HepG2 (cell line): ENCODE results near the gene WDR37. TPM values are rescaled to one million over a fixed set of nuclear protein-coding genes. Genes with fewer than 3 reads are reported as not detected.

Source experiments
- EZH2 ChIP-seq: conservative IDR thresholded peaks from 2 replicates; pipeline ENCODE4 v1.6.1; 2012; ENCODE audit warnings: mild to moderate bottlenecking, low read depth, low read length, moderate library complexity
- HNRNPLL ChIP-seq: fragments of 200-400 bp; formaldehyde crosslinking; IDR thresholded peaks from 2 replicates; pipeline ENCODE4 v1.6.1; 2017; ENCODE audit warnings: mild to moderate bottlenecking, low read depth, low read length; ENCODE audit not compliant: poor library complexity, severe bottlenecking
- HOXA3 ChIP-seq: sonication (generic); formaldehyde crosslinking; IDR thresholded peaks from 2 replicates; pipeline ENCODE4 v1.5.0; 2020; ENCODE audit warnings: missing genetic modification reagents
- KMT2B ChIP-seq: IDR thresholded peaks from 2 replicates; pipeline ENCODE4 v1.6.1; 2016; ENCODE audit warnings: missing genetic modification reagents, missing compliant biosample characterization
- LRRFIP1 ChIP-seq: sonication (generic); formaldehyde crosslinking; conservative IDR thresholded peaks from 2 replicates; pipeline ENCODE4 v1.4.0; 2020; ENCODE audit warnings: missing genetic modification reagents
- MNT ChIP-seq: fragments of 450-650 bp; IDR thresholded peaks from 2 replicates; pipeline ENCODE4 v1.6.1; 2016
- PATZ1 ChIP-seq: sonication (generic); formaldehyde crosslinking; IDR thresholded peaks from 2 replicates; pipeline ENCODE4 v1.4.0; 2020; ENCODE audit warnings: missing genetic modification reagents
- POGZ ChIP-seq: sonication (generic); formaldehyde crosslinking; IDR thresholded peaks from 2 replicates; pipeline ENCODE4 v1.4.0; 2020; ENCODE audit warnings: mild to moderate bottlenecking, missing genetic modification reagents
- PPARG ChIP-seq: conservative IDR thresholded peaks from 2 replicates; pipeline ENCODE4 v1.6.1; 2016; ENCODE audit warnings: missing biosample characterization, missing genetic modification reagents
- SALL1 ChIP-seq: sonication (generic); formaldehyde crosslinking; IDR thresholded peaks from 2 replicates; pipeline ENCODE4 v1.8.0; 2022; ENCODE audit warnings: mild to moderate bottlenecking, missing genetic modification reagents
- SAP130 ChIP-seq: IDR thresholded peaks from 2 replicates; pipeline ENCODE4 v1.6.1; 2016; ENCODE audit warnings: low read depth
- SKIL ChIP-seq: sonication (generic); formaldehyde crosslinking; IDR thresholded peaks from 2 replicates; pipeline ENCODE4 v1.8.0; 2022; ENCODE audit warnings: missing genetic modification reagents, mild to moderate bottlenecking, moderate library complexity, borderline replicate concordance
- SOX5 ChIP-seq: IDR thresholded peaks from 2 replicates; pipeline ENCODE4 v1.6.1; 2016; ENCODE audit warnings: borderline replicate concordance
- SRSF4 ChIP-seq: fragments of 200-400 bp; formaldehyde crosslinking; IDR thresholded peaks from one replicate; pipeline ENCODE4 v1.6.1; 2018; ENCODE audit warnings: mild to moderate bottlenecking, low read depth, low read length, moderate library complexity; ENCODE audit not compliant: poor library complexity, severe bottlenecking
- USF2 ChIP-seq, 2 experiments: sonication (generic) in 1 of 2; formaldehyde crosslinking in 1 of 2; IDR thresholded peaks; 2 replicates each; pipeline versions ENCODE4 v1.5.1 to v1.6.1; 2011 to 2020; ENCODE audit warnings: borderline replicate concordance in 1 of 2, low read depth in 1 of 2, low read length in 1 of 2, mild to moderate bottlenecking in 1 of 2, missing genetic modification reagents in 1 of 2, moderate library complexity in 1 of 2
- ZBTB3 ChIP-seq: sonication (generic); formaldehyde crosslinking; IDR thresholded peaks from 2 replicates; pipeline ENCODE4 v1.4.0; 2020; ENCODE audit warnings: low read depth, mild to moderate bottlenecking, moderate library complexity, missing genetic modification reagents, borderline replicate concordance
- ZMYM4 ChIP-seq: sonication (generic); formaldehyde crosslinking; IDR thresholded peaks from 2 replicates; pipeline ENCODE4 v1.8.1; 2023; ENCODE audit warnings: mild to moderate bottlenecking, missing genetic modification reagents
- ZNF124 ChIP-seq: sonication (generic); formaldehyde crosslinking; IDR thresholded peaks from 2 replicates; pipeline ENCODE4 v1.4.0; 2020; ENCODE audit warnings: missing genetic modification reagents
- ZNF382 ChIP-seq: sonication (generic); formaldehyde crosslinking; IDR thresholded peaks from 2 replicates; pipeline ENCODE4 v1.5.0; 2020; ENCODE audit warnings: missing genetic modification reagents, mild to moderate bottlenecking, borderline replicate concordance
- polyA plus RNA-seq, 8 experiments: library from polyadenylated mRNA; depleted of rRNA in 3 of 8; stranded (reverse) in 7 of 8; unstranded in 1 of 8; fragments of >200 nt; fragmentation: Illumina TruSeq in 4 of 8; extraction: Trizol in 4 of 8; gene quantifications; 2 replicates each; pipeline versions ENCODE4 v1.2.1 to v1.2.3, GENCODE V29; 2011 to 2016; ENCODE audit warnings: low read depth in 4 of 8, missing spikeins in 1 of 8, mixed read lengths in 1 of 8; ENCODE audit not compliant: insufficient read depth in 1 of 8
- total RNA-seq, 5 experiments: library from RNA; depleted of rRNA; stranded (reverse); fragments of >200 nt; fragmentation: Illumina TruSeq; extraction: Trizol; gene quantifications; 2 replicates each; pipeline ENCODE4 v1.2.3, GENCODE V29; 2016; ENCODE audit warnings: low read depth in 1 of 5

Gene WDR37
- total and polyA plus RNA-seq, 2 of the 13 experiments (the other 11 are each of a cell fraction or from before 2014, with no cell fraction given): 5.9 to 7.5 TPM

- no peak for TF ChIP-seq POGZ
- no peak for TF ChIP-seq ZBTB3 (CRISPR knock-in tag)
- no peak for TF ChIP-seq HNRNPLL
- TF ChIP-seq EZH2: no peak
- peak; percentile 82 for TF ChIP-seq SAP130 (CRISPR knock-in tag)
- no peak for TF ChIP-seq SRSF4
- peak; percentile 20; the same call in 1 of the 2 replicates for TF ChIP-seq PATZ1 (CRISPR knock-in tag)
- no peak for TF ChIP-seq LRRFIP1 (CRISPR knock-in tag)
- TF ChIP-seq HOXA3 (CRISPR knock-in tag): 0 out of 2 replicates have a peak, but pooled peaks have one; percentile 45
- TF ChIP-seq KMT2B (CRISPR knock-in tag): no peak
- TF ChIP-seq MNT: 0 out of 2 replicates have a peak, but pooled peaks have one; percentile 13
- 0 out of 2 replicates have a peak, but pooled peaks have one; percentile 13 for TF ChIP-seq PPARG (CRISPR knock-in tag)
- TF ChIP-seq ZNF124: no peak
- 0 out of 2 replicates have a peak, but pooled peaks have one; percentile 13 for TF ChIP-seq USF2 (IDR thresholded peaks at IDR 0.05; ENCODE audit: low read depth, low read length)
- TF ChIP-seq USF2 (CRISPR knock-in tag; IDR thresholded peaks at IDR 0.05; ENCODE audit: borderline replicate concordance): no peak
- TF ChIP-seq SKIL: no peak
- TF ChIP-seq SOX5 (CRISPR knock-in tag): peak; percentile 8; the same call in 1 of the 2 replicates
- TF ChIP-seq ZMYM4 (CRISPR knock-in tag): peak; percentile 40; the same call in 1 of the 2 replicates
- no peak for TF ChIP-seq ZNF382 (CRISPR knock-in tag)
- peak; percentile 33; the same call in 1 of the 2 replicates for TF ChIP-seq SALL1
Measured at GRCh38 chr10:1050554-1050953, 5.6 kb upstream of the WDR37 start (continued).
